Liver (tissue), 3 donors: ENCODE results near the gene COPB2.

Source experiments
- CTCF ChIP-seq: fragments of 150-350 bp; IDR thresholded peaks from 2 replicates; pipeline ENCODE4 v1.5.1; 2017; ENCODE audit warnings: improper control_type of control experiment, low read depth, low read length; ENCODE audit not compliant: missing input control
- RAD21 ChIP-seq, 2 donors: IDR thresholded peaks; 2 replicates each; pipeline ENCODE4 v1.6.1; 2016; ENCODE audit warnings: antibody characterized with exemption in 2 of 2, mild to moderate bottlenecking in 2 of 2
- RXRA ChIP-seq, 2 donors: IDR thresholded peaks; 2 replicates each; pipeline ENCODE4 v1.6.1; 2017 to 2018; ENCODE audit warnings: antibody characterized with exemption in 2 of 2, mild to moderate bottlenecking in 1 of 2
- ZBTB33 ChIP-seq: IDR thresholded peaks from 2 replicates; pipeline ENCODE4 v1.6.1; 2016; ENCODE audit warnings: antibody characterized with exemption
- donor health status: healthy.
- donor health status: healthy.

- TF ChIP-seq CTCF (no peak), RXRA (IDR thresholded peaks at IDR 0.05) (no peak), ZBTB33 (no peak), RAD21 (IDR thresholded peaks at IDR 0.05) (no peak)
Observed at GRCh38 chr3:139332092-139332491, 57.4 kb downstream of the COPB2 start.
